ENCODE results near the gene KRTAP29-1.
"Not testable (repeated sequence)": the region's sequence is repeated elsewhere in the genome, so short reads cannot be mapped to it uniquely, and the experiment has no call there.

KRTAP29-1 gene, protein sequence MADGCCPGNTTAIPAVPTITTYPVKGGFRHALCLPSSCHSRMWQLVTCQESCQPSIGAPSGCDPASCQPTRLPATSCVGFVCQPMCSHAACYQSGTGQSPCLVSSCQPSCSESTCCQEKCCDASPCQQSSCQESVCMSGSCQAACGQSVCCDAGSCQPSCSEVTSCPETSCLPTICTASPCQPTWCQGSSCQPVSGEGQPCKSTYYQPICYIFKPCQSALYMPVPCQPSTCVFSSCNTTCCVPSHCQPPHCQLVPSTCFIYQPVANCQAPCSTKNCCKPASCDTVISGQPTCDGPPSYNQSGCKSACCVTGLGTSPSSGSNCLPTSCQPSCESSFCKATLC

DNA sequence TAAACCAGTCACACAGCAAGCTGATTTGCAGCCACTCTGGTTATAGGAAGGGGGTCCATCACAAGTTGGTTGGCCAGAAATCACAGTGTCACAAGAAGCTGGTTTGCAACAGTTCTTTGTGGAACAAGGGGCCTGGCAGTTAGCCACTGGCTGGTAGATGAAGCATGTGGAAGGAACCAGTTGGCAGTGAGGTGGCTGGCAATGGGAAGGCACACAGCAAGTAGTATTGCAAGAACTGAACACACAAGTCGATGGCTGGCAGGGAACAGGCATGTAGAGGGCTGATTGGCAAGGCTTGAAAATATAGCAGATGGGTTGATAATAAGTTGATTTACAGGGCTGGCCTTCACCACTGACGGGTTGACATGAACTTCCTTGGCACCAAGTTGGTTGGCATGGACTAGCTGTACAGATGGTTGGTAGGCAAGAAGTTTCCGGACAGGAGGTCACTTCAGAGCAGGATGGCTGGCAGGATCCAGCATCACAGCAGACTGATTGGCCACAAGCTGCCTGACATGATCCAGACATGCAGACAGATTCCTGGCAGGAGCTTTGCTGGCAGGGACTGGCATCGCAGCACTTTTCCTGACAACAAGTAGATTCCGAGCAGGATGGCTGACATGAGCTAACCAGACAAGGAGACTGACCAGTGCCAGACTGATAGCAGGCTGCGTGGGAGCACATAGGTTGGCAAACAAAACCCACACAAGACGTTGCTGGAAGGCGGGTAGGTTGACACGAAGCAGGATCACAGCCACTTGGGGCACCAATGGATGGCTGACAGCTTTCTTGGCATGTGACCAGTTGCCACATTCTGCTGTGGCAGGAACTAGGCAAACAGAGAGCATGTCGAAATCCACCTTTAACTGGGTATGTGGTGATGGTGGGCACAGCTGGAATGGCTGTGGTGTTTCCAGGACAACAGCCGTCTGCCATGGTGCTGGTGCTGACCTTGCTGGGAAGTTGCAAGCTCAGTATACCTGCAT lies at the start of gene KRTAP29-1:
Gene KRTAP29-1, minus strand, starts transcription at position 936 of the 986 bp plus-strand sequence. Its CDS starts 0 bp downstream, at position 936.
- TF ChIP-seq CTCF (IDR thresholded peaks at IDR 0.05; ENCODE audit: borderline replicate concordance, insufficient read depth, low read depth, low read length) = no peak
- H3K4me3 ChIP-seq (ENCODE audit: low read depth, low read length) = no peak within 1 kb of the TSS

DNA sequence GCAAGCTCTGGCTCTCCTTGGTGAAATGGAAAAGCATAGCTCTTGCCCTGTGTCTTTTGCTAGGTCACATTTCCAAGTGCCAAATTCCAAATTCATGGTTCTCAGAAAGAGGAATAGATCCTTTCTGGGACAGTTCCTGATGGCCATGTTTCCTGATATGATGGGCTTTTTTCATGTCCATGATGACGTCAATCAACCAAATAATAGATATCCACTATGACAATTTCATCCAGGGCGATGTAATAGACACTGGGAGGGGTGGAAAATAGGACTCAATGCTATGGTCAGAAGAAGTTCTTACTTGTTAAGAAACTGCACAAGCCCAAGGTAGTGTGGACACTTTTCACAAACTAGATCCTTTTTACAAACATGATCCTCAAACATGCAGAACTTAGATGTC lies 48.5 kb upstream of the KRTAP29-1 start:
- H3K4me3 ChIP-seq (ENCODE audit: low read depth, low read length) = no peak overlapping the region
- no peak for TF ChIP-seq CTCF (IDR thresholded peaks at IDR 0.05; ENCODE audit: borderline replicate concordance, insufficient read depth, low read depth, low read length)

DNA sequence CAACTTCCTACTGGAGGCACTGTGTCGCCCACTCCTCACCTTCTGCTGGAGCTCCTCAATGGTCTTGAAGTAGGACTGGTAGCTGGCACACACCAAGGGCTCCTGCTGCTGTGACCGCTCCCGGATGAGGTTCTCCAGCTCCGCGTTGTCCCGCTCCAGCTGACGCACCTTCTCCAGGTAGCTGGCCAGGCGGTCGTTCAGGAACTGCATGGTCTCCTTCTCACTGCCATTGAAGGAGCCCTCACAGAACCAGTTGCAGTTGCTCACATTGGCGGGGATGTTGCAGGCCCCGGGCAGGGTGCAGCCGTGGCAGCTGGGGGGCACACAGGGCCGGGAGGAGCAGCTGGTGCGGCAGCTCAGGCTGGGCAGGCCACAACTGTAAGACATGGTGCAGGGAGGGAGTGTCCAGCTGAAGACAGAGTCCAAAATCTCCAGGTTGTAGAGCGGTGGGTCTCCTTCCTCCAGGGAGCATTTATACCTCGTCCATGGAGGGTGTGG lies 47.8 kb upstream of the KRTAP29-1 start, which contains the start of gene KRT33A:
Gene KRT33A, minus strand, starts transcription at position 448 of the 498 bp plus-strand sequence. Its CDS starts 61 bp downstream, at position 387.
- not testable (repeated sequence) for H3K4me3 ChIP-seq (ENCODE audit: low read depth, low read length)

GRCh38 chr17:41347869-41348760 lies 45.5 kb upstream of the KRTAP29-1 start:
- no peak for TF ChIP-seq CTCF (IDR thresholded peaks at IDR 0.05; ENCODE audit: borderline replicate concordance, insufficient read depth, low read depth, low read length)
- no peak overlapping the region for H3K4me3 ChIP-seq (ENCODE audit: low read depth, low read length)

DNA sequence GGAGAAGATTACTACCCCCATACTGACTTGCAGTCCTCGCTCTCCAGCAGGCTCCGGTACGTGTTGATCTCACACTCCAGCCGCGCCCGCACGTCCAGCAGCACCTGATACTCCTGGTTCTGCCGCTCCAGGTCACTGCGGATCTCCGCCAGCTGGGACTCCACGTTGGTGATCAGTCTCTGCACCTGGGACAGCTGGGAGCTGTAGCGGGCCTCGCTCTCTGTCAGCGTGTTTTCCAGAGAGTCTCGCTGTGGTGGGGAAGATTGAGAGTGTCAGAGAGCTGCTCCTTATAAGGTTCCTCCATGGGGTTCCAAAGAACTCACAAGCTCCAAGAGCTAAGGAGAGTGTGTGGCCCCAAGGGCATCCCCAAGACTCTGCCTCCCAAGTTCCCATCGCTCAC lies 43.8 kb upstream of the KRTAP29-1 start:
- not testable (repeated sequence) for H3K4me3 ChIP-seq (ENCODE audit: low read depth, low read length)

DNA sequence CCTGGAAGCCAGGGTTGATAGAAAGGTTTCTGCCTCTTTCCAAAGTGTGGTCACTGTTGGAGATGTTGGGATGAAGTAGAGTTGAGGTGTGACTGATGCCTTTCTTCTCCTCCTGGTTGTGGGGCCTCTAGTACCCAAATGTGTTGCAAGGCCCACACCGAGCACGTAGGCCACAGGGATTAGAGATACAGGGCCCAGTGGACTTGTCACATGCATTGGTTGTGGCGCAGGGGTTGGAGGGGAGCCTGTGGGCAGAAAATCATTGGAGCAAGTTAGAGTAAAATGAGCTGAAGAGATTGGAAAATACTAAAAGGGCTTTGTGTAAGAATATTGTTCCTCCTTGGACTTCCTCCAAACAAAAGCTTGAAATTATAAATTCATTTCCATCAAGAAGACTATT lies 43.3 kb upstream of the KRTAP29-1 start:
- H3K4me3 ChIP-seq (ENCODE audit: low read depth, low read length) = no peak overlapping the region
- no peak for TF ChIP-seq CTCF (IDR thresholded peaks at IDR 0.05; ENCODE audit: borderline replicate concordance, insufficient read depth, low read depth, low read length)

DNA sequence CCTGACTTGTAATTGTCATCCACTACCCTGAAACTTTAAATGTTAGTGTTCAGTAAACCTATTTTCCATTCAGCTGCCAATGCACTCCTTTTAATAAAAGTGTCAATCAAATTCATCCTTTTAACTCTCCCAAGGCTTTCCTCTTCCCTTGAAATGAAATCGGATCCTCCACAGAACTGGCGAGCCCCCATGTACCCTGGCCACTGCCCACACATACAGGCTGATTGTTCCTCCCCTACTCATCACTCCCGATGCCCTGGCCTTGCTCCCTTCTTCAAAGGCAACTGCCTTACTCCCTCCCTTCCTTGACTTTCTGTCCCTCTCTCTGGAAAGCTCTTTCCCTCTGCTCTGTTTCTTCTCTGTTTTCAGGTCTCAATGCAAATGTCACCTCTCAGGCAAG lies 40.4 kb upstream of the KRTAP29-1 start:
- TF ChIP-seq CTCF (IDR thresholded peaks at IDR 0.05; ENCODE audit: borderline replicate concordance, insufficient read depth, low read depth, low read length) = no peak
- H3K4me3 ChIP-seq (ENCODE audit: low read depth, low read length) = no peak overlapping the region

Measured in GM12875 (cell line).